ENCODE data around the gene C3orf20.

Gene C3orf20

GRCh38 chr3:14788644-14789043 lies 113.7 kb downstream of the C3orf20 start:
- DNase-seq (ENCODE audit: extremely low spot score) = no peak

GRCh38 chr3:14789221-14789620 lies 114.3 kb downstream of the C3orf20 start:
- TF ChIP-seq FOXA1 (IDR thresholded peaks at IDR 0.05) (no peak), BHLHE40 (IDR thresholded peaks at IDR 0.05; ENCODE audit: borderline replicate concordance) (no peak), L3MBTL2 (conservative IDR thresholded peaks at IDR 0.05) (no peak), SUZ12 (IDR thresholded peaks at IDR 0.05) (no peak), FOXM1 (IDR thresholded peaks at IDR 0.05; ENCODE audit: borderline replicate concordance) (no peak), SP1 (IDR thresholded peaks at IDR 0.05) (no peak)
- DNase-seq (ENCODE audit: extremely low spot score) = no peak
- CTCF ChIA-PET = interaction anchor here (0.6 to 1.5 kb wide), 2 partner anchors 132 to 586 kb away, joined by 3 read pairs; no protein-coding TSS in a partner anchor
- POLR2A ChIA-PET = no interaction called here

More at GRCh38 chr3:14788644-14789043, 113.7 kb downstream of the C3orf20 start:
- TF ChIP-seq FOXM1 (IDR thresholded peaks at IDR 0.05; ENCODE audit: borderline replicate concordance) (no peak), ELF4 (IDR thresholded peaks at IDR 0.05) (no peak), HDGF (IDR thresholded peaks at IDR 0.05; ENCODE audit: borderline replicate concordance) (no peak), FOXK2 (IDR thresholded peaks at IDR 0.05) (no peak)
- CTCF ChIA-PET = interaction anchor here (1.5 kb wide), 1 partner anchor 133 kb away, joined by 3 read pairs; no protein-coding TSS in a partner anchor
- POLR2A ChIA-PET = no interaction called here

- TF ChIP-seq PKNOX1 (IDR thresholded peaks at IDR 0.05) (no peak), SUZ12 (IDR thresholded peaks at IDR 0.05) (no peak), HDGF (IDR thresholded peaks at IDR 0.05; ENCODE audit: borderline replicate concordance) (no peak), CTBP1 (IDR thresholded peaks at IDR 0.05; ENCODE audit: borderline replicate concordance) (no peak), TARDBP (IDR thresholded peaks at IDR 0.05) (no peak), ARNT (IDR thresholded peaks at IDR 0.05) (no peak), SP1 (IDR thresholded peaks at IDR 0.05) (no peak), LEF1 (IDR thresholded peaks at IDR 0.05; ENCODE audit: borderline replicate concordance) (no peak), ELF4 (IDR thresholded peaks at IDR 0.05) (no peak), NFRKB (IDR thresholded peaks at IDR 0.05) (no peak), FOXA1 (IDR thresholded peaks at IDR 0.05) (no peak), L3MBTL2 (conservative IDR thresholded peaks at IDR 0.05) (no peak), FOXM1 (IDR thresholded peaks at IDR 0.05; ENCODE audit: borderline replicate concordance) (no peak), FOXK2 (IDR thresholded peaks at IDR 0.05) (no peak), ZNF384 (IDR thresholded peaks at IDR 0.05) (no peak), BHLHE40 (IDR thresholded peaks at IDR 0.05; ENCODE audit: borderline replicate concordance) (no peak)
- DNase-seq (ENCODE audit: extremely low spot score) = no peak
- POLR2A ChIA-PET = interaction anchor here (1.6 kb wide), 1 partner anchor 159 kb away, joined by 4 read pairs; no protein-coding TSS in a partner anchor
- CTCF ChIA-PET = interaction anchor here (0.6 to 1.5 kb wide), 4 partner anchors 19 to 586 kb away, joined by 3 to 12 read pairs (median 3); no protein-coding TSS in a partner anchor
Measured at GRCh38 chr3:14789640-14790285, 114.8 kb downstream of the C3orf20 start.

GRCh38 chr3:14791343-14791945 lies 116.5 kb downstream of the C3orf20 start:
- peak; percentile 34; the same call in 1 of the 2 replicates for TF ChIP-seq ZNF384 (IDR thresholded peaks at IDR 0.05)
- TF ChIP-seq SUZ12 (IDR thresholded peaks at IDR 0.05) = no peak
- POLR2A ChIA-PET = interaction anchor here (1.6 kb wide), 1 partner anchor 157 kb away, joined by 4 read pairs; no protein-coding TSS in a partner anchor
- DNase-seq (ENCODE audit: extremely low spot score) = peak; percentile 77
- CTCF ChIA-PET = interaction anchor here (0.6 to 1.4 kb wide), 7 partner anchors 11 to 130 kb away, joined by 3 to 12 read pairs (median 3); no protein-coding TSS in a partner anchor

- ChIA-PET CTCF (interaction anchor here (1.0 to 1.4 kb wide), 3 partner anchors 8 to 128 kb away, joined by 3 to 12 read pairs (median 5); no protein-coding TSS in a partner anchor), POLR2A (no interaction called here)
- TF ChIP-seq LEF1 (IDR thresholded peaks at IDR 0.05; ENCODE audit: borderline replicate concordance) (no peak), ARNT (IDR thresholded peaks at IDR 0.05) (no peak), PKNOX1 (IDR thresholded peaks at IDR 0.05) (no peak), ELF4 (IDR thresholded peaks at IDR 0.05) (no peak), ZNF384 (IDR thresholded peaks at IDR 0.05) (no peak), L3MBTL2 (conservative IDR thresholded peaks at IDR 0.05) (no peak), SP1 (IDR thresholded peaks at IDR 0.05) (no peak), FOXA1 (IDR thresholded peaks at IDR 0.05) (no peak), TARDBP (IDR thresholded peaks at IDR 0.05) (no peak), FOXM1 (IDR thresholded peaks at IDR 0.05; ENCODE audit: borderline replicate concordance) (no peak), NFRKB (IDR thresholded peaks at IDR 0.05) (no peak), CTBP1 (IDR thresholded peaks at IDR 0.05; ENCODE audit: borderline replicate concordance) (no peak), HDGF (IDR thresholded peaks at IDR 0.05; ENCODE audit: borderline replicate concordance) (no peak), BHLHE40 (IDR thresholded peaks at IDR 0.05; ENCODE audit: borderline replicate concordance) (no peak), SUZ12 (IDR thresholded peaks at IDR 0.05) (no peak), FOXK2 (IDR thresholded peaks at IDR 0.05) (no peak)
- no peak for DNase-seq (ENCODE audit: extremely low spot score)
Measured at GRCh38 chr3:14792691-14793121, 117.8 kb downstream of the C3orf20 start.

GRCh38 chr3:14793126-14793857 lies 118.4 kb downstream of the C3orf20 start:
- ChIA-PET POLR2A (interaction anchor here (0.7 kb wide), 1 partner anchor 120 kb away, joined by 3 read pairs; no protein-coding TSS in a partner anchor), CTCF (interaction anchor here (1.0 to 1.4 kb wide), 2 partner anchors 9 to 128 kb away, joined by 5 to 12 read pairs; no protein-coding TSS in a partner anchor)
- TF ChIP-seq CTBP1 (IDR thresholded peaks at IDR 0.05; ENCODE audit: borderline replicate concordance) = no peak
- no peak for TF ChIP-seq L3MBTL2 (conservative IDR thresholded peaks at IDR 0.05)
- TF ChIP-seq ELF4 (IDR thresholded peaks at IDR 0.05) = no peak
- TF ChIP-seq ZNF384 (IDR thresholded peaks at IDR 0.05) = no peak
- no peak for TF ChIP-seq FOXM1 (IDR thresholded peaks at IDR 0.05; ENCODE audit: borderline replicate concordance)
- no peak for TF ChIP-seq HDGF (IDR thresholded peaks at IDR 0.05; ENCODE audit: borderline replicate concordance)
- TF ChIP-seq LEF1 (IDR thresholded peaks at IDR 0.05; ENCODE audit: borderline replicate concordance) = no peak
- no peak for TF ChIP-seq PKNOX1 (IDR thresholded peaks at IDR 0.05)
- no peak for TF ChIP-seq SUZ12 (IDR thresholded peaks at IDR 0.05)
- TF ChIP-seq SP1 (IDR thresholded peaks at IDR 0.05) = no peak
- no peak for TF ChIP-seq TARDBP (IDR thresholded peaks at IDR 0.05)
- TF ChIP-seq FOXA1 (IDR thresholded peaks at IDR 0.05) = no peak
- TF ChIP-seq ARNT (IDR thresholded peaks at IDR 0.05) = no peak
- TF ChIP-seq FOXK2 (IDR thresholded peaks at IDR 0.05) = no peak
- no peak for TF ChIP-seq BHLHE40 (IDR thresholded peaks at IDR 0.05; ENCODE audit: borderline replicate concordance)
- no peak for TF ChIP-seq NFRKB (IDR thresholded peaks at IDR 0.05)
- DNase-seq (ENCODE audit: extremely low spot score) = no peak
